GM10248 (cell line): ENCODE measurements around the gene BMPR1A.
A peak's percentile ranks its signal among the peaks of the same experiment; 100 is the strongest.

ENCODE experiments used
- CTCF ChIA-PET: fragments of 300-600 bp; sonication (Branson Sonifier 250); formaldehyde crosslinking; extraction: SDS; loops from one replicate; lab custom pipeline; 2021; ENCODE audit warnings: antibody characterized with exemption; lab: Yijun Ruan, JAX
- POLR2A ChIA-PET: fragments of 350-650 bp; sonication (Branson Sonifier 250); formaldehyde crosslinking; extraction: SDS; loops from one replicate; lab custom pipeline; 2020; ENCODE audit warnings: antibody characterized with exemption; lab: Yijun Ruan, JAX
- DNase-seq: peaks from one replicate; pipeline ENCODE4 v3.0.0; 2012; ENCODE audit errors: extremely low spot score
- CTCF ChIP-seq: IDR thresholded peaks from 2 replicates; pipeline ENCODE4 v1.5.1; 2012; ENCODE audit warnings: mild to moderate bottlenecking, low read depth; ENCODE audit errors: extremely low read depth, missing control alignments, control extremely low read depth

BMPR1A gene

GRCh38 chr10:86709396-86710185 lies 46.8 kb upstream of the BMPR1A start:
- CTCF ChIA-PET: interaction anchor here (0.8 to 7.0 kb wide), 8 partner anchors 16 to 257 kb away, joined by 3 to 37 read pairs (median 3); no protein-coding TSS in a partner anchor
- POLR2A ChIA-PET: no interaction called here
- TF ChIP-seq CTCF: no peak
- no peak for DNase-seq

GRCh38 chr10:86710987-86711512 lies 45.4 kb upstream of the BMPR1A start:
- DNase-seq: peak; percentile 95
- ChIA-PET CTCF (interaction anchor here (1.1 to 7.0 kb wide), 4 partner anchors 22 to 233 kb away, joined by 3 to 37 read pairs (median 4); no protein-coding TSS in a partner anchor), POLR2A (no interaction called here)
- peak; percentile 88 for TF ChIP-seq CTCF

GRCh38 chr10:86711513-86712316 lies 44.7 kb upstream of the BMPR1A start:
- DNase-seq: peak; percentile 83
- ChIA-PET CTCF (interaction anchor here (0.8 to 7.0 kb wide), 5 partner anchors 19 to 188 kb away, joined by 3 to 37 read pairs (median 4); no protein-coding TSS in a partner anchor), POLR2A (no interaction called here)
- TF ChIP-seq CTCF: no peak

- DNase-seq: peak; percentile 80
- ChIA-PET CTCF (interaction anchor here (0.7 to 7.0 kb wide), 6 partner anchors 20 to 187 kb away, joined by 3 to 37 read pairs (median 4); no protein-coding TSS in a partner anchor), POLR2A (no interaction called here)
- no peak for TF ChIP-seq CTCF
These were observed 44.1 kb upstream of the BMPR1A start for GRCh38 chr10:86712317-86712707.

- DNase-seq: no peak
- CTCF ChIA-PET: interaction anchor here (0.8 to 7.0 kb wide), 3 partner anchors 8 to 184 kb away, joined by 3 to 37 read pairs (median 4); no protein-coding TSS in a partner anchor
- POLR2A ChIA-PET: interaction anchor here (0.6 kb wide), 1 partner anchor 26 kb away, joined by 3 read pairs; no protein-coding TSS in a partner anchor
- no peak for TF ChIP-seq CTCF
These were observed 41.1 kb upstream of the BMPR1A start for GRCh38 chr10:86715156-86715795.
